HuH-7 (cell line): Measurements from ENCODE around the gene ETNPPL.
A peak's percentile ranks its signal among the peaks of the same experiment; 100 is the strongest.
"Not testable (repeated sequence)": the region's sequence is repeated elsewhere in the genome, so short reads cannot be mapped to it uniquely, and the experiment has no call there.

Source experiments
- DNase-seq: peaks from one replicate; pipeline ENCODE4 v3.0.0; 2011; ENCODE audit warnings: low spot score

The ETNPPL gene

DNA sequence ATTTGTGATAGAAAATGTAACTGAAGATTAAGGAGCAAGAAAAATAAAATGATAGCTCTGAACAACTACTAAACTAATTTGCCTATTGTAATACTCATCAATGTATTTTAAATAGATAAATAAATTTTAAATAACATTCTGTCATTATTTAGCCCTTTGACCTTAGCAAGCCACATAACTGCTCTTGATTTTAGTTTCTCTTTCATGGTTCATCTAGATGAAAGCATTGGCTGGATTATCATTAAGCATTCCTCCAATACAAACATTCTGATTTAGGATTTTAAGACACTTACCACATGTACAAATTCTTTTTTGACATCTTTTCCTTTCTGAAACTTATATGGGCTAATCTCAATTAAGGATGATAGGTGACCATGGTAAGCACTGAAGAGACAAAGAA lies 8.5 kb downstream of the ETNPPL start:
- no peak for DNase-seq

DNA sequence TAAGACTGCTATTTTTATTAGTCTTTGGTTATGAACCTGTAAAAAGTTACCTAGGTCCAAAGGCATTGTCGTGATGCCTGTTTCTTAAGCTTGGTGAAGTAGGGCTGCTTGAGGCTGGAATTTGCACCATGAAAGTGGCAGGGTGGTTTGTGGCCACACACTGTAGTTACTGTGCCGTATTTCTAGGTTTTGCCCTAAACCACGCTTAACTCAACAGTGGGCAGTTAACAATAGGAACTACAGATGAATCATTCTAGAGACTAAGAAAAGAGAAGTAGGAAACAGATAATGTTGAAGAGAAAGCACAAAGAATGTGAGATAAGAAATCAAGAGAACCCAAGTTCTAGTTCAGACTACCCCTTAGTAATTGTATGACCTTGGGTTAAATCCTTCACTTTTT lies 11.5 kb downstream of the ETNPPL start:
- DNase-seq = no peak

DNA sequence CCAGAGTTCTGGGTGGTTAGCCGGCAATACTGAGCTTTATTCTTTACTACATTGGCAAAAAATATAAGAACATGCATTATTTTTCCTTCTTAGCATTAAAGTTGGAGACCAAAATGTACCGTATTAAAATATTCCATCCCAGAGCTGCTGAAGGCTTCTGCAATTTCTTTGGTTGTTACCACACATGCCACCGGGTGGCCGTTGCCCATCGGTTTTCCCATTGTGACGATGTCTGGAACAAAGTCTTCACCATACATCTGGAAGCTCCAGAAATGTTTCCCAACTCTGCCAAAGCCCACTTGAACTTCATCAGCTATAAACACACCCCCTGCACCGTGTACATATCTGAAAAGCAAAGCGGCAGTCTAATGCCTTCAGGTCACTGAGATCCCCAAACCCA lies 13.7 kb downstream of the ETNPPL start:
- DNase-seq = no peak

DNA sequence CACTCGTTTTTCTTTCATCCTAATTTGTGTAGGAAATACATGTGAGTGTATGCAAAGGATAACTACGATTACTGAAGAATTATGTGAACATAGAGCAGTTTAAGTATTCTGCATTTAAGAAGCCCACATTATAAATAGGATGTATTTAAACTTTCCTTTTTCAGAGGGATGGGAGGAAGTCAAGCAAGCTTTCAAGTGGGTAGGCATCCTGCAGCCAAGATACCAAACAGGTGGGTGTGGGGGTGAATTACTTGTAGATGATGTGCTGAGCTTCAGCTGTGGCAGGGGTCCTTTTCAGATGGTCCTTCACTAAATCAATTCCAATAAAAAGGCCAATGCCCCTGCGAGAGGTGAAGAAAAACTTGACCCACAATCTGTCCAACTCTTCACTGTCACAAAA lies 16.3 kb downstream of the ETNPPL start:
- DNase-seq = no peak

DNA sequence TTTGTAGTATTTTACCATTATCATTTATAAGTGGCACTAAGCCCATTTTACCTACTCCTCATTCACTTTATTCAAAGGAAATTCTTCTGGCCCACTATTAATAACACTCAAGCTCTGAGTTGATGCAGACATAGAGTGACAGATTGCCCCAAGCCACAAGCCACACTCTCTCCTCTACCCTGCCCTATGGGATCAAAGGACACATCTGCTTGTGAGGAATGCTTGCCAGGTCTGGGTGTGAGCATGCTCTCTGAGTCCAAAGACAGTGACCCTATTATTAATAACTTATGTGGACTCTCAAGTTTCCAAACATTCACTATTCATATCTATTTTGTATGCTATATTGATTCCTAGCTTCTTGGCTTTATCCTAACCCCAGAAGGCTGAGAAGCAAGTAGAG lies 18.5 kb downstream of the ETNPPL start:
- no peak for DNase-seq

DNA sequence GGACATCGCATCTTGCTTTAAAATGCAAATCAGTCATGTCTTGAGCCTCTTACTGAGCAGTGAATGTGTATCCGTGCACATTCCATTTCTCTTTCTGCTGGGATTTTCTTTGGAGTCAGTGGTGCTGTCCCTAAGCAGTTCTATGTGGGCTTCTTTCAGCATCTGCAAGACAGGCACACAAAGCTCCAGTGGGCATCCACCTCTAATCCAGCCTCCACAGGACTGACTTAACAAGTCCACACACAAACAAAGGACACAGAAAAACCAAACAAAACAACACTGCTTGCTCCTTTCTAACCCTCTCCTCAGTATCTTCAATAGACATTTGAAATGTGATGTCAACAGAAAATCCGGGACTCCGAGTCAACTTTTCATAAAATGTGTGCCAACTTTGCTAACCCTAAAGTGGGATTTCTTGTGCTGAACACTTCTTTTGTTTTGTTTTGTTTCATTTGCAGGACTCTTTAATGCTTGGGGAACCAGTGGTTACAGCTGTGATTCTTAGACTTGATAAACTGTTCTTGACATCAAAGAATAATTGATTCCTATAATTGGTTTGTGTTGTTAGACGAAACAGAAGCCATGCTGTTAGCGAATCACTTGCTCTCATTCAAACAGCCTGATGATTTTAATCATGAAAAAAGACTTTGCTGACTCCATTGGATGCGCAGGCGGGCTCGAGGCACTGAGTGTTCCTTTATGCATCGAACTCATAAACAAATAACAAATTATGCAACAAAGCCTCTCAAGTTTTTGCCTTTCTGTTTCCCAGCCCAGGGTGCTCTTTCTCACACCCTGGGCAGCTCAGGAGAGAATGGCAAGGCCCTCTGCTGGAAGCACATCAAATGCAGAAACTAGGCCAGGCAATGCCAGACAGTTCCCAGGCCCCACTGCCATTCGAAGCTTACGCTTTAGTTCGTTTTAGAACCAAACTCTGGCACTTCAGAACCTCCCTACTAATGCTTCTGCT lies 20.1 kb downstream of the ETNPPL start:
- DNase-seq = no peak

DNA sequence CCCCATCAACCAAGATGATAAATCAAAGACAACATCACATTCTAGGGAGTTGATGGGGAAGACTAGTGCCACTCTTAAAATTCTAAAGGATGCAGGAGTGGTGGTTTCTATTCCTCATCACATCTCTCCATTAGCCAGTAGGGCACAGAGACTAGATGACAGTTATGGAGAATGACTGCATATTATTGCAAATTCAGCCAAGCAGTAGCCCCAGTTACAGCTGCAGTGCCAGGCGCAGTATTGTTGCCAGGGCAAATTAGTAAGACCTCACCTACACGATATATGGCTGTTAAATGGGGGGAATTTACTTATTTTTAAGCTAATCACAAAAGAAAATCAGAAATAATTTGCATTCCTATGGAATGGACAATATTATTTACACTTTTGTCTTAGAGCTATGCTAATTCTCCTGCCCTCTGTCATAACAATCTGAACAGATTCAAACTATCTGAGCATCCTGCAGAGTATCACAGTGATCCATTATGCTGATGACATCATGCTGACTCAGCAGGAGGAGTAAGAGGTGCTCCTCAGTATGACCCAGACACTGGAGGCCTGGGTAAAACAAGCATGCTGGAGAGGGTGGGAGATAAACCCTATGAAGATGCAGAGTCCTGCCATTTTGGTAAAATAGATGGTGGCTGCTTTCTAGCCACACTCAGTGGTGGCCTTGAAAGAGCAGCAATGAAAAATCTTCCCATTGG lies 24.7 kb downstream of the ETNPPL start:
- DNase-seq = no peak

DNA sequence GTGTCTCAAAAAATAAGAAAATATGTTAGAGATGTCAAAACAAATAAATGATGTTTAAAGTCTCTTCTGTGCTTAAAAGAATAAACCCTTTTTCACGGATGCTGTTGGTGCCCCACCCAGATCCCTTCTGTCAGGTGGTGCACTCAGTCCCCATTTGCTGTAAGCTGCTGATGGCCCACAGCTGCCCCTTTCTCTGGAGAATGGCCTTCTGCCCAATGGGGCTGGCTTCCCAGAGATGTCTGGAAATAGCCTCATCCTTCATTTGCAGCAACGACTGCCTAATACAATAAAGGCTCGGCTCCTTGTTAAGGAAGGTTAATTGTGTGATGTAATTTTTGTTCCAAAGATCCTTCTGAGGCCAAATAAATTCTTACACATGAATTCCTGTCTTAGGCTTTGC lies 31.8 kb downstream of the ETNPPL start:
- DNase-seq = no peak

DNA sequence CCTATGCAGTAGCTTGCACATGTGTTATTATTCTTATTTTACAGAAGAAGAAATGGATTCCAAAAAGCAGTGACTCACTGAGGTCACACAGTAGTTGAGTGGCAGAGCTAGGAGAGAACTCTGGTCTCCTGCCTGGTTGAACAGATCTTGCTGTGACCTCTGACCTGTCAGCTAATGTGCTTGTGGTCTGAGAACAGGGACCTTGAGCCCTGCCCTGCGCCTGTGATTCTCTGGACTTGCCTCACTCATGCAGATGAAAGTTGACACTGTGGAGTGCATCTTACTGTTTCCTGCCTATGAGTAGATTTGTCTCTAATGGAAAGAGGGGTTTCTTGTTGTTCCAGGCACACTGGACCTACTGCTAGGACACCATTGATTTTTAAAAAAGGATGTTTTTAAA lies 32.3 kb downstream of the ETNPPL start:
- no peak for DNase-seq

DNA sequence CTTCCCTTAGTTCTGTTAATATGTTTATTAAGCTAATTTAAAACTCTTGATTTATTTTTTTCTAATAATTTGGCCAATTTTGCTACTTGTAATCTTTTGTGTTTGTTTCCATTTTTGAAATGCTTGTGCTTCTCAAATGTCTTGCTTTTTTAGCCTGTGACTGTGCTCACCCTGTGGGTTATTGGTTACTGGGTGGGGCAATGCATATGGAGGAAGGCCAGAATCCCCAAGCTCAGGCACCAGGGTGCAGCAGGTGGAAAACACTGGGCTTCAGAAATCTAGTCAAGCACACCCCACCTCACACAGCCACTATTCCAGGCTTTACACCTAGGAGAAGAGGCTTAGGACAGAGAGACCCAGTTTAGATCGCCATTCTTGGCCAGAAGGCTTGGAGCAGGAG lies 33.1 kb downstream of the ETNPPL start:
- DNase-seq = no peak

DNA sequence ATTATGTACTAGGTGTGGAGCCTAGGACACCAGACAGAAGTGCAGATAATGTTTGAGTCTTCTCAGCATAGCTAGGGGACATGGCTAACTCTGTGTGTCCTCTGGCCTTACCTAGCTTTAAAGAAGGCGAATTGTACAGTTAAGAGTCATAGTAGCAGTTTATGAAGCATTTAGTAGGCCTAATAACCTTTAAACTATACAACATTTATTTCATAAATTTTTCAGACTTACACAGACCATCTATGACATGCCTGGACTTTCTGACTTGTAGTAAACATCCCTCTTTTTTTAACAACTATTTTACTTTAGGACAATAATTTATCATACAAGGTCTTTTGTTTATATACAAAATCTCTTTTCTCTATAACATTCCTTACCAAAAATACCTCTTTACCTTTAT lies 37.4 kb downstream of the ETNPPL start:
- DNase-seq = no peak

DNA sequence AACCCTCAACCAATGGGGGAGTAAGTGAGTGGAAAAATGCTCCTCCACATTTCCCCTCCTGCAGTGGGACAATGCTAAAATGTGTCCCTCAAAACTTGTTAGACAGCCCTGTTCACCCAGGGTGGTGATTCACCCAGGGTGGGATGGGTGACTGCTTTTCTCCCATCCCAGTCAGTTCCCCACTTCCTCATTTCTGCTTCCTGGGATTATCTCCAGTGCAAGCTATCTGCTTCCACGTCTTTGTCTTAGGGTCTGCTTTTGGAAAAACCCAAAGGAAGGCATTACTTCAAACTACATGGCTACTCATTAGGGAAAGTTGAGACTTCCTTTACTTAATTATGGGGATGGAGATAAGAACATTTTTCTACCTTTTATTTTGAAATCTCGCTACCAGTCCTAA lies 45.5 kb downstream of the ETNPPL start:
- DNase-seq = no peak

DNA sequence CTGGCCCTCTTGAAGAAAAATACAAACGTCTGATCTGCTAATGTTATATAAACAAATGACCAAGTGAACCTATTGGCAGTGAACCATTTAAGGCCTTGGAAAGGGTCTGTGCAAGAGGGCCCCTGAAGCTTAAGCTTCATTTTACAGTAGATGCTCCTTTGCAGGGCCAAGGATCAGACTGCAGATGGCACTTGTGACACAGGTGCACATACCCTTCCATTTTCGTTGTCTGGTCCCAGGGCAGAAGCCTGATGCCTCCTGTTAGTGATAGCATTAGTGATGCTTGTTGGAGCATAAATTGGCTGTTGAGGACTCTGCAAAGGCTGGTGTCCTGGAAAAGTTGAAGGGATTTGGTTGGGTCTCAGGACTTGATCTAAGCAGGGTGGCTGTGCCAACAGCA lies 46.5 kb downstream of the ETNPPL start:
- no peak for DNase-seq

DNA sequence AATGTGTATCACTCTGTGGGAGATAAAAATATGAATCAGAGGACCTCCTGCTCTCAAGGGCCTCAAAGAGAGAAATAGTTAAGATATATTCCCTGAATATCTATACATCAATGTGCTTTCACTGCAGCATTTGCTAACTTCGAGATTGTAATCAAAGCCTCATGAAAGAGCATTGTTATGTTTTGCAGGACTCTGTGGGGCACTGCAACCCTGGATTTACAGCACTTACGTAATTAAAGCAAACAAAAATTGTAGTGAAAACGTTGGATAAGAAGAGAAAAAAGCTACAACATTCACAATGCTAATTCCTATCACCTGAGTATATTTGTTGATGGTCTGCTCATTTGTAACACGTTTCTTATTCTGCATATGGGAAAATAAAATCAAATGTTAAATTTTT lies 48.0 kb downstream of the ETNPPL start:
- peak; percentile 15 for DNase-seq

DNA sequence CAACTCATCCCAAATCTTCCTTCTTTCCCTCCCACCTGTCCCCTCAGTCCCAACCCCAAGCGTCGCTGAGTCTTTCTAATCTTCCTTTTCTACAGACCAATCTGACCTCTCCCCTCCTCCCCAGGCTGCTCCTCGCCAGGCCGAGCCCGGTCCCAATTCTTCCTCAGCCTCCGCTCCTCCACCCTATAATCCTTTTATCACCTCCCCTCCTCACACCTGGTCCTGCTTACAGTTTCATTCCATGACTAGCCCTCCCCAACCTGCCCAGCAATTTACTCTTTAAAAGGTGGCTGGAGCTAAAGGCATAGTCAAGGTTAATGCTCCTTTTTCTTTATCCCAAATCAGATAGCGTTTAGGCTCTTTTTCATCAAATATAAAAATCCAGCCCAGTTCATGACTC lies 52.3 kb downstream of the ETNPPL start:
- not testable (repeated sequence) for DNase-seq

DNA sequence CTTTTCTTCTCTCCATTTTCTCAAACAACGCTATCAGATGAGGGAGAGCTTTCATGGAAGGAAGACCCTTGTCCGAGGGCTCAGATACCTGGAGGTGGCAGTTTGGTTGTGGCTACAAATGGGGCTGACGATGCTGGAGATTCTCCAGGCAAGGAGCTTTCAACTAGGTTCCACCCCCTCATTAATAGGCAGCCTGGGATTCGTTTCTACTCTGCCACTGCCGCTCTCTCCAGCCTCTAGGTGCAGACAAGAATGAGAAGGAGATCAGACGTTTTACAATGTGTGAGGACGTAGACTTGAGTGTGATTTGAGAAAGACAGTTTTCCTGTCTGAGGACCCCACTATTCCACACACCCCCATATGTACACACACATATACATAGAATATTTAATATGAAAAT lies 53.1 kb downstream of the ETNPPL start:
- DNase-seq = no peak

DNA sequence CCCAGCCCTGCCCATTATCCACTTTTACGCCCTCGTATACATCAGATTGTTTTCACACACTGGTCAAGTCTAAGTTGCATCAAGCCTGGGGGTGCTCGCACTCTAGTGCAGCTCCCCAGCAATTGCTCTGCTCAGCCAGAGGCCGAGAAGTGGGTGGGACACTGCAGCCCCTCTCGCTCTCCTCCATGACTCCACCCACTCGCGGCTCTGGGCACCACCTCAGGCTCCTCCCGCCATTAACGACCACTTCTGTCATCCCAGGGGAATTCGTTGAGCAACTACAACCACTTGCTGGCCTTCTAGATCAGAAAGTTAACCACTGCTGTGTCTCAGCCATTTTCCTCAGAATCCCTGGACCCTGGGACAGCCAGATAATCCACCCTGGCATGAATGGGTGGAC lies 53.6 kb downstream of the ETNPPL start:
- DNase-seq = no peak

DNA sequence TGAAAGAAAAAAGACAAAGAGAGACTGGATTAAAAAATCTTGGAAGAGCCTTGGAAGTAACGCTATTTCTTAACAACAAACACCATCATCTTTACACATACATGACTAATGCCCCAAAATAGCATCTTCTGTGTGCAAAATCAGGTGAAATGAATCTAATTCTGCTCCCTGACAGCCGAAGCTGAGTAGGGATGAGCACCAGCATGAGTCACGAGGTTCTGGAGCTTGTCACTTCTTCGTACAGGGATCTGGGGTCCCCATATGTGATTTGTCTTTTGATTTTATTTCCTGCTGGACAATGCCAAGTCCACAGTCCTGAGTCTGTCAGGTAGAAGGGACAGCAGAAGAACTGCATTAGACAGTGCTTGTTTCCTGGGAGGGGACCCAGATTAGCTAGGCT lies 56.6 kb downstream of the ETNPPL start:
- no peak for DNase-seq

DNA sequence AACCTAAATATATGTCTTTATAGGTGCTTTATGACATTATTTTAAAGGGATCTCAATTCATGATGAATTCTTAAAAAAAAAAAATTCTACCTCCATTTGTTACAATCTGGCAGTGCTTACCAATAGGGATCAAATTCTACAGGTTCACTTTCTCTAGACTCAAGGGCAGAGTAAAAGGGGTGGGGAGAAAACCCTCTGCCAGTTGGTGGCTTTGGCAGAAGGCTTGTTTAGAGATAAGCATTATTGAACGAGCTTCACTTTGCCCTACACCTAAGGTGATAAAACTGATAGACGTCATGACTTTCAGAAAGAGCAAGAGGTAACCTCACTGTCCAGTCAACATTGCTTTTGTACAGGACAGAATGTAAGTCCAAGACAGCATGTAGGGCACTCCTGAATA lies 58.9 kb downstream of the ETNPPL start:
- no peak for DNase-seq

DNA sequence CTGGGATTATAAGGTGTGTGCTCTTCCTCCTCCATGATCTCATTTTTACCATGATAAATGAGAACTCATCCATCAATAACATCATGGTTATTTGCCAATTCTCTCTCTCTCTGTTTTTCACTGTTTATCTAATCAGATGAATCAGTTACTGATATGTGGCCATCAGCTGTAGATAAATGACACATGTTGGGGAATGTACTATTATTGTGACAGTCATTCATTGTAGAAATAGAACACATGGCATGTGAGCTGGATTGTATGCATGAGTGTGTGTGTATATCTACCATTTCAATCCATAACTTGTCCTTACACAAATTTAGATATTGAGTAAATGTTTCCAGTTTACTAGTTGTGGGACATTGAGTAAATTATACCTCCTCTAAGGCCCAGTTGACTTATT lies 59.5 kb downstream of the ETNPPL start:
- no peak for DNase-seq

DNA sequence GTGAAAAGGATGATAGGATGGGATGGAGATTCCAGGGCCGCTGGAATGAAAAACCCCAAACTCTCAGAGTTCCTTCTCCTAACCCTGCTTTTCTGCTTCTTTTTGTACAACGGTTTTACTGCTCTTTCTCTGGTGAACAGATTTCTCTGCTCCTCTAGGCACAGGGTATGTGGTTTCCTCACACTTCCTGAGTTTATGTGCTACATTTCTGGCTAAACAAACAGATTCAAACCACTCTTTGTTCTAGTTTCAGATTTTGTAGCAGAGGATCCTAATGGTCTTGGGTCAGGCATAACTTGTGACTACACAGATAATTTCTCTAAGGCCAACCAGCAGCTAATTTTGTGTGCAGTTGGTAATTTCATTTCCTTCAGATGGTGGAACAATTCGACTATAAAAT lies 59.9 kb downstream of the ETNPPL start:
- DNase-seq = no peak

DNA sequence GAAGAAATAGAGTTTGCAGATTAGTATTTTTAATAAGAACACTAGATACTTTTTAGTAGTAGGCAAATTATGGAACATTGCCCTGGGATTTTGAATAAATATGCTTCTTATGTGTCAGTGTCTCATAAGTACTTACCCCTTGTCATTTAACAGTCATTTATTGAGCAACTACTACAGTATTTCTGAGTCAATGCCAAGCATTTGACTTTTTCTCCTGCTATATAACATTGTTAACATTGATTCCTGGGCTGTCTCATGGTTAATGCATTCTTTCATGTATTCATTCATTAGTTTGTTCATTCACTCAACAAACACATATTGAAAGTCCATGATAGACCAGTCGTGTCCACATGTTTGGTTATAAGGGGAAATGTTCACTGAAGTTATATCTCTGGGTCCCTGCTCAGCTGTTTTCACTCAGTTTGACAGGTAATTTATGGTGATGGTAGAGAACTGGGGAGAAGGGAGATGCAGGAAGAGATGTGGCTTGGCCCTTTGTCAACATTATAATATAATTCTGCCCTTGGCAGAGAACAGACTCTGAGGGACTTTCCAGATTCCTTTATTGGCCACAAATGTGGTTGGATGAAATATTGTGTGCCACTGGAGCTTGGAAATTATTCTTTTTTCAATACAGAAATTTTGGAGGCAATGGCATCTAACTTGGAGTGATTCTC lies 62.6 kb downstream of the ETNPPL start:
- DNase-seq = no peak

DNA sequence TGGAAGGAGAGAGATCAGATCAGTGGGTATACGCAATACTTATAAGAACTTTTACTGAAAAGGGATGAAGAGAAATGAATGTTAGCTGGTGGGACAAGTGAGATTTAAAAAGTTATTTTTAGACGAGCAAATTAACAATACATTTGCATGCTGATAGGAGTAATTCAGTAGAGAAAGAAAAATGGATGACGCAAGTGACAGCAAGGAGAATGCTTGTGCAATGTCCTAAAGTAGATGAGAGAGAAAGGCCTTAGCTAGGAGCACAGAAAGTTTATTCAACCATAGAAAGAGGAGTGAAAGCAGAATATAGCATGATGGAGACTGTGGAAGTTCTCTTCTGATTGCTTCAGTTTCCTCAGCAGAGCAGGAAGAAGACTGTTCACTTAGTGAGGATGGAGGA lies 66.7 kb downstream of the ETNPPL start:
- DNase-seq = no peak
